ENCODE results near the gene GOLGA6L9.
"Not testable (repeated sequence)": the region's sequence is repeated elsewhere in the genome, so short reads cannot be mapped to it uniquely, and the experiment has no call there.

The GOLGA6L9 gene, protein sequence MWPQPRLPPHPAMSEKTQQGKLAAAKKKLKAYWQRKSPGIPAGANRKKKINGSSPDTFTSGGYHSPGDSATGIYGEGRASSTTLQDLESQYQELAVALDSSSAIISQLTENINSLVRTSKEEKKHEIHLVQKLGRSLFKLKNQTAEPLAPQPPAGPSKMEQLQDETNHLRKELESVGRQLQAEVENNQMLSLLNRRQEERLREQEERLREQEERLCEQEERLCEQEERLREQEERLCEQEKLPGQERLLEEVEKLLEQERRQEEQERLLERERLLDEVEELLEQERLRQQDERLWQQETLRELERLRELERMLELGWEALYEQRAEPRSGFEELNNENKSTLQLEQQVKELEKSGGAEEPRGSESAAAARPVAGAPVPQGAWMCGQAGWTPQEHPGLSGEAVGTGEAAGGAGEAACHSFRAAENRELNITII

DNA sequence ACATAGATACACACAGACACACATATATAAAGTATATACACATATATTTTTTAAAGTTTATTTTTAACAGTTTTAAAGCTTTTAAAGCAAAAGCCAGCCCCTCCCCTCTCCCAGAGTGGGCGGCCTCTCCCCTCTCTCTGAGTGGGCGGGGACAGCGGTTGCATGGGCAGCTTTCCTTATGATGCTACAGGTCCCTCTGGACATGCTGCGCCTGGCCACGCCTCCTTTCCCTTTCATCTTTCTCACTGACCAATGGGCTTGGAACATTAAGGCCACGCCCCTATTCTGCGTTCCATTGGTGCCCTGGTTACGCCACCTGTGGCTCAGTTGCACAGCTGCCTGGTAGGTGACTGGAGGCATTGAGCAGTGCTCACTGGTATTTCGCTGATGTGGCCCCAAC, at the start of gene GOLGA6L9:
GOLGA6L9 (plus strand) TSS at position 124 of the 400 bp plus-strand sequence; CDS start at position 388, 264 bp downstream.
- DNase-seq, H3K9me3 Mint-ChIP-seq, H3K4me1 Mint-ChIP-seq, CTCF ChIA-PET, H3K36me3 Mint-ChIP-seq, H3K27me3 Mint-ChIP-seq, H3K27ac Mint-ChIP-seq, H3K4me3 Mint-ChIP-seq: not testable (repeated sequence)

DNA sequence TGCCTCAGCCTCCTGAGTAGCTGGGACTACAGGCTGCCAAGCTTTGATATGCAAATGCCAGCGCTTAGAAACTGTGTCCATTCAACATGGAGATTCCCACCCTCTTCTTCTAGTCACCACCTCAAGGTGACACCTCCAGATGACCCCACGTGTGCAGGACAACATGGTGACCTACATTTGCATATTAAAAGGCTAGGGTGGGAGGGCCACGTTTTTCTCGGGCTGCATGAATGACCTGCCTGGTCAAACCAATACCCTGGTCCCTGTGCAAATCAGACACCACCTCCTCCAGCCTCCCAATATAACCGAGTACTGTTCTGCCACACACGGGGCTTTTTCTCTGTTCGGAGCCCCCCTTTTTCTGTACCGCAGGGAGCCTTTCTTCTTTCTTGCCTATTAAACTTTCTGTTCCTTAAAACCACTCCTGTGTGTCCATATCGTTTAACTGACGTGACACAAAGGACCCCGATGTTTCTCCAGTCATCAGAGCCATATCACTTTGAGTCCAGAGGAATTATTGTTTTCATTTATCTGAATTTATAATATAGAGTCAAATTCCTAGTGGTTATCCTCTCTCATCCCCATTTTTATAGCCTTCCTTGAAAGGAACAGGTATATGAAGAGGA, 48.2 kb upstream of the GOLGA6L9 start:
- H3K27ac Mint-ChIP-seq, H3K27me3 Mint-ChIP-seq, DNase-seq, CTCF ChIA-PET, H3K4me1 Mint-ChIP-seq, H3K4me3 Mint-ChIP-seq, H3K9me3 Mint-ChIP-seq, H3K36me3 Mint-ChIP-seq: not testable (repeated sequence)

DNA sequence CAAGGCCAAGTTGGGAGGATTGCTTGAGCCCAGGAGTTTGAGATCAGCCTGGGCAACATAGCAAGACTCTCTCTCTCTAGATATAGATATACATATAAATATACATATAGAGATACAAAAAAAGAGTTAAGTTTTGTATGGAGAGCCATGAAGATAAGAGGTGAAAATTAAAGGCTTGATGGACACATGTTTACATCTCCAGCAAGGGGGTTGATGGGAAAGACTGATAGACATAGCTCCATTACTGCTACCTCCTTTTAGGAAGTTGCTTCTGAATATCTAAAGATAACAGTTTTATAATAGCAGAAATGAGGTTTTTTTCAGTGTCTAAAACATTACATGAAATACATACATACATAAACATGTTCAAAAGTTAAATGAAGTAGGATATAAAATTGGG, 42.4 kb upstream of the GOLGA6L9 start:
- H3K27me3 Mint-ChIP-seq, CTCF ChIA-PET, DNase-seq, H3K4me1 Mint-ChIP-seq, H3K36me3 Mint-ChIP-seq, H3K4me3 Mint-ChIP-seq, H3K9me3 Mint-ChIP-seq, H3K27ac Mint-ChIP-seq: not testable (repeated sequence)

DNA sequence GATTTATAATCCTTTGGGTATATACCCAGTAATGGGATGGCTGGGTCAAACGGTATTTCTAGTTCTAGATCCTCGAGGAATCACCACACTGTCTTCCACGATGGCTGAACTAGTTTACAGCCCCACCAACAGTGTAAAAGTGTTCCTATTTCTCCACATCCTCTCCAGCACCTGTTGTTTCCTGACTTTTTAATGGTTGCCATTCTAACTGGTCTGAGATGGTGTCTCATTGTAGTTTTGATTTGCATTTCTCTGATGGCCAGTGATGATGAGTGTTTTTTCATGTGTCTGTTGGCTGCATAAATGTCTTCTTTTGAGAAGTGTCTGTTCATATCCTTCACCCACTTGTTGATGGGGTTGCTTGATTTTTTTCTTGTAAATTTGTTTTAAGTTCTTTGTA, 39.5 kb upstream of the GOLGA6L9 start:
- DNase-seq, CTCF ChIA-PET, H3K4me1 Mint-ChIP-seq, H3K27me3 Mint-ChIP-seq, H3K36me3 Mint-ChIP-seq, H3K9me3 Mint-ChIP-seq, H3K27ac Mint-ChIP-seq, H3K4me3 Mint-ChIP-seq: not testable (repeated sequence)

DNA sequence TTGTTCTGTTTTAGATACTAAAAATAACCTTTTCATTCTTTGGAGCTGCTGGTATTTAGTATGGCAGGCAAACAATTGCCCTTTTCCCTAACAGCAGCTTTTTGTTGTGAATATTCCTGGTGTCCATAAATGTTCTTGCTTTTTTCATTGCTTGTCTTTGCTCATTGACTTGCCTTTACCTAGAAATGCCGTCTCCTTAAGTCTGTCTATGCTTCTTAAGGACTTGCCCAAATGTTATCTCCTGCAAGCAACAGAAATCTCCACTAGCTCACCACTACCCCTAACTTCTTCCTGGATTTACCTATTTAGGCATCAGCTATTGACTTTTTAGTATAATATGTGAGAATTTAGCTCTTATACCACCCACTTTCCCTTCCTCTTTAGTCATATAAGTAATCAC, 37.5 kb upstream of the GOLGA6L9 start:
- H3K4me1 Mint-ChIP-seq, H3K36me3 Mint-ChIP-seq, H3K27ac Mint-ChIP-seq, H3K9me3 Mint-ChIP-seq, CTCF ChIA-PET, H3K4me3 Mint-ChIP-seq, DNase-seq, H3K27me3 Mint-ChIP-seq: not testable (repeated sequence)

DNA sequence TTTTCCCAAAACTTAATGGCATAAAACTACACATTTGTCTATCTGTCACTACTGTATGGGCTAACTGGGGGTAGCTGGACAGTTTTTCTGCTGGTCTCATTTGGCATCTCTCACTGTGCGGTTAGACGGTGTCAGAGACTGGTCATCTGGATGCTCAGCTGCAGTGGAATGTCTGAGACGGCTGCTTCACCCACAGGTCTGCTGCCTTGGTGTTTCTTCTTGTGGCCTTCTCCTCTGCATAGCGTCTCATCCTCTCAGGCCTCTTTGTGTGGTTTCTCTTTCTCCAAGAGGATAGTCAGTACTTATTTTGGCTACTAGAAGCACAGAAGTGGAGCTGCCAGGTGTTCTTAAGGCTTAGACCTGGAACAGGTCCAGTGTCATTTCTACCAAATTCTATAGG, 35.9 kb upstream of the GOLGA6L9 start:
- no peaks in the 10 kb centered on the region for H3K27me3 Mint-ChIP-seq
- CTCF ChIA-PET, result no interaction called here
- H3K36me3 Mint-ChIP-seq, result no peaks in the 10 kb centered on the region
- H3K9me3 Mint-ChIP-seq, result no peaks in the 10 kb centered on the region
- no peak overlapping the region for H3K27ac Mint-ChIP-seq
- peaks cover 3% of the 10 kb centered on the region for H3K4me1 Mint-ChIP-seq
- H3K4me3 Mint-ChIP-seq, result no peak overlapping the region
- no peak for DNase-seq

DNA sequence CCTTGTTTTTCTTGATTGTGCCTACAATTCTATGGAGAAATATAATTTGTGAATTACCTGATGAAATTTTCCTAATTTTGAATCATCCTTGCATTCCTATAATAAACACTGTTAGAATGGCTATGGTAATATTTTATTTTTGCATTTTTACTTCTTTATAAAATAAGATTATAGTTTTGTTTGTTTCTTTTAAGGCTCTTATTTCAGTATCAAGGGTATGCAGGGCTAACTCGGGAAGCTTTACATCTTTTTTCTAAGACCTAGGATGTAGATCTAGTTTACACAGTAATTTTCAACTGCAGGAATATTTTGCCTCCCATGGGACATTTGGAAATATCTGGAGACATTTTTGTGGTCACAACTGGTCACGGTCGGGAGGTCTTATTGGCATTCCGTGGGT, 33.8 kb upstream of the GOLGA6L9 start:
- H3K4me3 Mint-ChIP-seq, H3K27me3 Mint-ChIP-seq, CTCF ChIA-PET, H3K4me1 Mint-ChIP-seq, H3K9me3 Mint-ChIP-seq, H3K27ac Mint-ChIP-seq, DNase-seq, H3K36me3 Mint-ChIP-seq: not testable (repeated sequence)

DNA sequence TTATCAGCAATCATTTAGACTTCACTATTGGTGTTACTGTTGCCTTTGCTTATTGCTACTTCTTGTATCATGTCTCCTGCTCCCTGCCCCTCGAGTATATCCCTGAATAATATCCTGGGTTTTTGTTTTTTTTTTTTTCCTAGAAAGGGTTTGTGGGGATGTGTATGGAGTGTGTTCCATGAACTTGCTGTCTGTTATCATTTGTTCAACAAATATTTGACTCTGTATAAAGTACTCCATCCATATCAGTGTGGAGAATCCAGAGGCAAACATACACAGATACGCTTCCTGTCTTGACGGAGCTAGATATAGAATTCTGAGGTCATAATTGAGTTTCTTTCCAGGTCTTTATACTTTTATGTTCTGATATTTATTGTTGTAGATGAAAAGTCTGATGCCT, 31.8 kb upstream of the GOLGA6L9 start:
- no peaks in the 10 kb centered on the region for H3K9me3 Mint-ChIP-seq
- CTCF ChIA-PET, result no interaction called here
- no peak for DNase-seq
- H3K4me1 Mint-ChIP-seq, result peaks cover 7% of the 10 kb centered on the region
- no peak overlapping the region for H3K4me3 Mint-ChIP-seq
- no peak overlapping the region for H3K27ac Mint-ChIP-seq
- no peaks in the 10 kb centered on the region for H3K27me3 Mint-ChIP-seq
- no peaks in the 10 kb centered on the region for H3K36me3 Mint-ChIP-seq

DNA sequence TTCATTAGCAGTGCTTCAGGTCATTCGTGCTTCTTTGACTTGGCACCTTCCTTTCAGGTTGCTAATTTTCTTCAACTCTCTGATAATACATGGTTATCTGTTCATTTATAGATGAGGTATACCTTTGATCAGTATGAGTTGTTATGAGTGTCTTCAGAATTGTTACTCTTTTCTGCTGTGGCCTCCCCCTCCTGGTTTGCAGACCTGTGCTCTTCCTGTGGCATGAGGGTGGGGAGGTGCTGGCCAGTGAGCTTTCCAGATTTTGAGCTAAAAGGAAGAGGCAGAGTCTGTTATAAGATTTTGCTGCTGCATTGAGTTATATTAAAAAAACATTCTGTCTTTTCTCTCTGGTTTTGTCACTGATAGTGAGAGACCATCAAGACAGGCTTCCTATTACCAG, 30.8 kb upstream of the GOLGA6L9 start:
- Mint-ChIP-seq H3K27me3 (no peaks in the 10 kb centered on the region), H3K4me3 (no peak overlapping the region), H3K4me1 (peaks cover 7% of the 10 kb centered on the region), H3K9me3 (no peaks in the 10 kb centered on the region), H3K27ac (no peak overlapping the region), H3K36me3 (no peaks in the 10 kb centered on the region)
- DNase-seq, result no peak
- CTCF ChIA-PET, result no interaction called here

DNA sequence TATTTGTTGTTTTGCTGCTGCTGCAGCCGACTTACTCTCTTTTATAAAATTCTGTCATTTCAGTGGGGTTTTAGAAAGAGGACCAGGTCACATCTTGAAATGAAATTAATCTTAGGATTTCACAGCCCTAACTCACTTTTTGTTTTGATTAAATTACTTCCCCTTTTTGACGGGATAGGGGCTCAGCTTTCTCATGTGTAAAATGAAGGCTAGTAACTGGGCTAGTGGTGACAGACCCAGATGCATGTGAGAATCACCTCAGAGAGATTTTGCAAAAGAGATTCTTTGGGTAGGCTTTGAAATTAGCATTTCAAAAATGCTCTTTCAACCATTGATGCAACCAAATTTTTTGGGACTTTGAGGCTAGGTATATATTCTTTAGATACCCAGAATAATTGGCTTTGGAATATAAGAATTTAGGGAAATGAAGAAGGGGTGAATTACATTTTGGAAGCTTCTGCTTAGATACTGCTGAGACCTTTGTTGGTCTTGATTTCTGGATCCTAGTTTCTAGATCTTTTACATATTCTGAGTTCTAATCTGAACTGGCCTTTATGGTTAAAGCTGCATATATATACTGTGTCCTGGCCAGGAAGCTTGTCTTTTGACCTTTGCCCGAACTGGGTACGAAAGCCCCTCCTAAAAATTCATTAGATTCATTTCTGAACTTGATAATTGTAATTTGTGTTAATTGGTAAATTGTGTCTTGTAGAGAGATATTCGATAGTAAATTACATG, 30.1 kb upstream of the GOLGA6L9 start:
- H3K36me3 Mint-ChIP-seq, CTCF ChIA-PET, H3K27ac Mint-ChIP-seq, H3K4me3 Mint-ChIP-seq, H3K9me3 Mint-ChIP-seq, DNase-seq, H3K27me3 Mint-ChIP-seq, H3K4me1 Mint-ChIP-seq: not testable (repeated sequence)

DNA sequence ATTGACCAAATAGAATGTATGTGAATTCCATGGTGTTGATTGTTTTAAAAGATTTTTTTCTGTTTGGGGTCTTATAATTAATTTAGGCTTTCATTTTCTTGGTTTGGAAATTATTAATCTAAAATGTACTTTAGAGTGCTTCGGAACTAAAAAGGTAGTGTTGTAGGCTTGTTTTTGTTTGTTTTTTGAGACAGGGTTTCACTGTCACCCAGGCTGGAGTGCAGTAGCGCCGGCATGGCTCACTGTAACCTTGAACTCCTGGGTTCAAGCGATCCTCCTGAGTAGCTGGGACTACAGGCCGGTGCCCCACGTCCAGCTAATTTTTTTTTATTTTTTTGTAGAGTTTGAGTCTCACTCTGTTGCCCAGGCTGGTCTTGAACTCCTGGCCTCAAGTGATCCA, 27.7 kb upstream of the GOLGA6L9 start:
- H3K27ac Mint-ChIP-seq, DNase-seq, H3K27me3 Mint-ChIP-seq, CTCF ChIA-PET, H3K36me3 Mint-ChIP-seq, H3K9me3 Mint-ChIP-seq, H3K4me3 Mint-ChIP-seq: not testable (repeated sequence)
- peaks cover 18% of the 10 kb centered on the region for H3K4me1 Mint-ChIP-seq

DNA sequence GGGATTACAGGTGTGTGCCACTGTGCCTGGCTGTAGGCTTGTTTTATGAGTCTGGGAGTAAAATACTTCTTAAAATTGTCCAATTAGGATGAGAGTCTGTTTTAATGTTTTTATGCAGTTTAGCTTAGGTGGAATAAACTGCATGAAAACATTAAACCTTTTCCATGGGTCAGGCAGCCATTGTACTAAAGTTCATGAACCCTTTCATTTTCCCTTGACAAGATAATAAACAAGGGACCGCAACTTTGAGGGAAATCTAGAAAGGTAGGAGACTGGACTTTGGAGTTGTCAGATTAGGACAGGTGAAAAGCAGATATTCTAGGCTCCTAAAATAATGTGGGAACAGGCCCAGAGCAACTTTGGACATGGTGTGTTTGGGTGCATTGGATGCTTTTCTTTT, 27.3 kb upstream of the GOLGA6L9 start:
- DNase-seq, H3K9me3 Mint-ChIP-seq, CTCF ChIA-PET, H3K4me3 Mint-ChIP-seq, H3K36me3 Mint-ChIP-seq, H3K27me3 Mint-ChIP-seq, H3K27ac Mint-ChIP-seq: not testable (repeated sequence)
- H3K4me1 Mint-ChIP-seq, result peaks cover 18% of the 10 kb centered on the region

DNA sequence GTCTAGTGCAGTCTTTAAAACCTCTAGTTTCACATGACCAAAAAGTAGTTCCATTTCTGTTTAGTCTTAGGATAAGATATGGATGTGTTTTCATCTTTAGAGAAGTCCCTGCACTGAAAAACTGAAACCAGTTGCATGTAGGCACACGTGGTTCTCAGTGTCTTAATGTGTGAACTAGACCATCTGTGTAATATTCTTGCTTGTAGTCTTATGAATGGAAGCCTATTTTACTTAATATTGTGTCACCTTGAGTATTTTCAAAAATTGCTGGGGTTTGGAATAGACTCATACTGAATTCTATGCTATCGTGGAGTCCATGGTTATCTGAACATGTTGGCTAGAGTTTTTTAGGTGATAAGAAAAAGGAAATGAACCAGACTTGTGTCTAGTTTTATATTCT, 23.4 kb upstream of the GOLGA6L9 start:
- H3K4me3 Mint-ChIP-seq, H3K27me3 Mint-ChIP-seq, CTCF ChIA-PET, H3K9me3 Mint-ChIP-seq, DNase-seq, H3K27ac Mint-ChIP-seq, H3K36me3 Mint-ChIP-seq: not testable (repeated sequence)
- H3K4me1 Mint-ChIP-seq, result peaks cover 11% of the 10 kb centered on the region

DNA sequence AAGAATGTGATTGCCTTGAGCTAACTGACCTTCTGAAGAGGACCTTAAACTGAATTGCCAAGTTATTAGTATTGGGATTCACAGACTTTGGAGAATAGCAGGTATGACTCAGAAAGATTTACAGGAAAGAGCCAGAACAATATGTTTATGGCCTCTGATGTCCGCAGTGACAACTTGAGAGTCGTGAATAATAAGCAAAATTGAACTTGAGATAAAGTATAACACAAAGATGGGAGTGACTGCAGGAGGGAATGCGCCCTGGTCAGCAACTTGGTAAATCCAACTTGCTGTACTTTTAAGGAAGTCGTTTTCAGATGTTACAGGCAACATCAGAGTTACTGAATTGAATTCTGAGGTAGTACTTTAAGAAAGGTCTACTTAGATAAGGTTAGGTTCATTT, 19.3 kb upstream of the GOLGA6L9 start:
- H3K27ac Mint-ChIP-seq, H3K27me3 Mint-ChIP-seq, H3K36me3 Mint-ChIP-seq, H3K4me3 Mint-ChIP-seq, CTCF ChIA-PET, DNase-seq, H3K9me3 Mint-ChIP-seq: not testable (repeated sequence)
- H3K4me1 Mint-ChIP-seq, result peaks cover 12% of the 10 kb centered on the region

DNA sequence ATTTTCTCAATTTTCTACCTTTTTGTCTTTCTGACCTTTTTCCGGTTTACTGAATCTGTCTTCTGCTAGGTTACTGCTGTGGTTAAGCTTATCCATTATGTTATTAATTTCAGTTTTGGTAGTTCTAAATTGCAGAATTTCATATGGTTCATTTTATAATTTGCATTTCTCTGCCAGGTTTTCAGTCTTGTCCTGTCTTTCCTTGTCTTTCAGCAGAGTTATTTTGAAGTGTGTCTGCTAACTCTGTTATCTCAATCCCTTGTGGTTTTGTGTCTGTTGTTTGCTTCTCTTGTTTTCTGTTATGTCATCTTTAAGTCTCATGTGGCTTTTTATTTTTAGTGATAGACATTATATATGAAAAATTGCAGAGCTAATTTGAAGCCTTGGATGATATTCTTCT, 18.0 kb upstream of the GOLGA6L9 start:
- H3K4me1 Mint-ChIP-seq, H3K9me3 Mint-ChIP-seq, DNase-seq, H3K27me3 Mint-ChIP-seq, H3K36me3 Mint-ChIP-seq, H3K4me3 Mint-ChIP-seq, CTCF ChIA-PET, H3K27ac Mint-ChIP-seq: not testable (repeated sequence)

Data from activated naive CD4-positive, alpha-beta T cell treated with anti-CD3 and anti-CD28 coated beads, Interleukin-2, amount 10 ng/mL, durations not matched to agents 7 days and 5 days (primary cell).